ENCODE measurements around the gene RTP4. TPM values are rescaled to one million over a fixed set of nuclear protein-coding genes. Genes with fewer than 3 reads are reported as not detected.

RTP4 gene
- total and polyA plus RNA-seq, 2 donors (not counting 3 experiments of a cell fraction or from before 2014, with no cell fraction given), result 0.12 to 0.22 TPM

- no TSS peak for BruUV-seq (replicated peaks)
- H3K4me2 ChIP-seq (ENCODE audit: insufficient read depth, low read length), result no peak overlapping the region
- no peaks in the 10 kb centered on the region for H3K79me2 ChIP-seq (ENCODE audit: control insufficient read depth, insufficient read depth, low read length)
- no peak for FAIRE-seq
- no peaks in the 10 kb centered on the region for H3K9me3 ChIP-seq (replicated peaks; ENCODE audit: control insufficient read depth, insufficient read depth, low read length)
- no peaks in the 10 kb centered on the region for H3K4me1 ChIP-seq (ENCODE audit: control insufficient read depth, extremely low read depth, insufficient read depth, low read length)
- no peak overlapping the region for H3K4me3 ChIP-seq (replicated peaks in 1 of 3; ENCODE audit: insufficient read depth in 1 of 3, low read depth in 1 of 3, low read length in 3 of 3)
- CTCF ChIA-PET, result no interaction called here
- H3K9me1 ChIP-seq (replicated peaks; ENCODE audit: control insufficient read depth, extremely low read depth, insufficient read depth, low read length), result no peaks in the 10 kb centered on the region
- H4K20me1 ChIP-seq (replicated peaks; ENCODE audit: control insufficient read depth, extremely low read depth, insufficient read depth, low read length), result no peaks in the 10 kb centered on the region
- no peak overlapping the region for H3K9ac ChIP-seq (replicated peaks; ENCODE audit: extremely low read depth, insufficient read depth, low read length)
- dilution Hi-C loops (cut with MboI; ENCODE audit: extremely low pct_ligation_motif_present, low sequenced_read_pairs) (no loop called here), intact Hi-C loops (cut with micrococcal nuclease) (no loop called here)
- no peak overlapping the region for H2AFZ ChIP-seq (ENCODE audit: low read depth, low read length)
- no peak overlapping the region for H3K27ac ChIP-seq (ENCODE audit: insufficient read depth, low read depth, low read length)
- TF ChIP-seq POLR2AphosphoS5 (IDR thresholded peaks at IDR 0.05; ENCODE audit: insufficient read depth, low read depth, low read length) (no peak), EZH2 (IDR thresholded peaks at IDR 0.05; ENCODE audit: borderline replicate concordance, low read depth, low read length, severe bottlenecking) (no peak), MYC (IDR thresholded peaks at IDR 0.05; ENCODE audit: low read depth, low read length) (no peak), JUN (IDR thresholded peaks at IDR 0.05; ENCODE audit: borderline replicate concordance, insufficient read depth, insufficient read length, low read depth) (no peak), GATA2 (IDR thresholded peaks at IDR 0.05; ENCODE audit: insufficient read depth, insufficient read length, low read depth, low read length) (no peak), CTCF (IDR thresholded peaks at IDR 0.05; ENCODE audit: extremely low read depth in 1 of 2, insufficient read depth in 1 of 2, low read depth in 1 of 2, low read length in 2 of 2) (no peak), POLR2A (IDR thresholded peaks at IDR 0.05; ENCODE audit: low read depth, low read length) (no peak), FOS (IDR thresholded peaks at IDR 0.05; ENCODE audit: borderline replicate concordance, insufficient read depth, low read length) (no peak)
- TF ChIP-seq, protein P1, sequence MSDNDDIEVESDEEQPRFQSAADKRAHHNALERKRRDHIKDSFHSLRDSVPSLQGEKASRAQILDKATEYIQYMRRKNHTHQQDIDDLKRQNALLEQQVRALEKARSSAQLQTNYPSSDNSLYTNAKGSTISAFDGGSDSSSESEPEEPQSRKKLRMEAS (IDR thresholded peaks at IDR 0.05; ENCODE audit: insufficient read depth, insufficient read length), result no peak
- DNase-seq (ENCODE audit: low read depth, low spot score), result no peak
- H3K27me3 ChIP-seq (ENCODE audit: control insufficient read depth in 2 of 2, insufficient read depth in 2 of 2, low read length in 2 of 2), result no peaks in the 10 kb centered on the region
- no peaks in the 10 kb centered on the region for H3K36me3 ChIP-seq (ENCODE audit: control insufficient read depth in 2 of 2, extremely low read depth in 1 of 2, insufficient read depth in 2 of 2, low read length in 2 of 2)
- POLR2A ChIA-PET, result no interaction called here
Observed at GRCh38 chr3:187342255-187342654, 25.9 kb upstream of the RTP4 start.
